GM18858 (cell line): ENCODE measurements around the gene C7orf33.
A peak's percentile ranks its signal among the peaks of the same experiment; 100 is the strongest.
"Not testable (repeated sequence)": the region's sequence is repeated elsewhere in the genome, so short reads cannot be mapped to it uniquely, and the experiment has no call there.

ENCODE experiments used
- ATAC-seq: cut with Tn5 transposase; IDR thresholded peaks from one replicate; pipeline ENCODE4 v1.9.1; 2021; ENCODE audit not compliant: unreplicated experiment

The C7orf33 gene

GRCh38 chr7:148579366-148579765 lies 11.2 kb upstream of the C7orf33 start:
- no peak for ATAC-seq

- ATAC-seq: no peak
Observed at GRCh38 chr7:148580446-148580845, 10.1 kb upstream of the C7orf33 start.

- no peak for ATAC-seq
Observed at GRCh38 chr7:148581624-148582023, 8.9 kb upstream of the C7orf33 start.

GRCh38 chr7:148584154-148584827 lies 6.3 kb upstream of the C7orf33 start:
- ATAC-seq: peak; percentile 99

- no peak for ATAC-seq
Observed at GRCh38 chr7:148585399-148585798, 5.2 kb upstream of the C7orf33 start.

- ATAC-seq: no peak
Observed at GRCh38 chr7:148587076-148587475, 3.5 kb upstream of the C7orf33 start.

GRCh38 chr7:148588168-148588567 lies 2.4 kb upstream of the C7orf33 start:
- ATAC-seq: no peak

GRCh38 chr7:148588670-148589131 lies 1.9 kb upstream of the C7orf33 start:
- ATAC-seq: no peak

- no peak for ATAC-seq
Observed at GRCh38 chr7:148589640-148590039, 926 bp upstream of the C7orf33 start.

- ATAC-seq: not testable (repeated sequence)
Observed at GRCh38 chr7:148596354-148596753, 5.8 kb downstream of the C7orf33 start.

- ATAC-seq: no peak
Observed at GRCh38 chr7:148598351-148598750, 7.8 kb downstream of the C7orf33 start.

- ATAC-seq: no peak
Observed at GRCh38 chr7:148605350-148605749, 14.8 kb downstream of the C7orf33 start.

GRCh38 chr7:148607151-148607661 lies 16.6 kb downstream of the C7orf33 start:
- no peak for ATAC-seq

- no peak for ATAC-seq
Observed at GRCh38 chr7:148609045-148609725, 18.6 kb downstream of the C7orf33 start.

- no peak for ATAC-seq
Observed at GRCh38 chr7:148611692-148612091, 21.1 kb downstream of the C7orf33 start.

GRCh38 chr7:148615085-148615730 lies 24.6 kb downstream of the C7orf33 start:
- no peak for ATAC-seq

GRCh38 chr7:148620749-148621359 lies 30.3 kb downstream of the C7orf33 start:
- no peak for ATAC-seq

GRCh38 chr7:148621563-148621962 lies 31.0 kb downstream of the C7orf33 start:
- ATAC-seq: no peak

- ATAC-seq: no peak
Observed at GRCh38 chr7:148622887-148623585, 32.5 kb downstream of the C7orf33 start.

- ATAC-seq: no peak
Observed at GRCh38 chr7:148623586-148624282, 33.2 kb downstream of the C7orf33 start.
